Breast epithelium (tissue), 3 donors: Measurements from ENCODE around the gene AK6.

Experiments used
- POLR2AphosphoS5 ChIP-seq, 3 donors: sonication (generic); formaldehyde crosslinking; IDR thresholded peaks; one replicate each; pipeline ENCODE4 v1.6.1; 2017; ENCODE audit warnings: antibody characterized with exemption in 3 of 3
- TF ChIP-seq, protein P1 (sequence below), 3 donors: fragments of 450-650 bp; IDR thresholded peaks; one replicate each; pipeline ENCODE4 v1.5.1; 2016 to 2017; ENCODE audit warnings: antibody characterized with exemption in 3 of 3, mild to moderate bottlenecking in 3 of 3, moderate library complexity in 3 of 3

- TF ChIP-seq, protein P1, sequence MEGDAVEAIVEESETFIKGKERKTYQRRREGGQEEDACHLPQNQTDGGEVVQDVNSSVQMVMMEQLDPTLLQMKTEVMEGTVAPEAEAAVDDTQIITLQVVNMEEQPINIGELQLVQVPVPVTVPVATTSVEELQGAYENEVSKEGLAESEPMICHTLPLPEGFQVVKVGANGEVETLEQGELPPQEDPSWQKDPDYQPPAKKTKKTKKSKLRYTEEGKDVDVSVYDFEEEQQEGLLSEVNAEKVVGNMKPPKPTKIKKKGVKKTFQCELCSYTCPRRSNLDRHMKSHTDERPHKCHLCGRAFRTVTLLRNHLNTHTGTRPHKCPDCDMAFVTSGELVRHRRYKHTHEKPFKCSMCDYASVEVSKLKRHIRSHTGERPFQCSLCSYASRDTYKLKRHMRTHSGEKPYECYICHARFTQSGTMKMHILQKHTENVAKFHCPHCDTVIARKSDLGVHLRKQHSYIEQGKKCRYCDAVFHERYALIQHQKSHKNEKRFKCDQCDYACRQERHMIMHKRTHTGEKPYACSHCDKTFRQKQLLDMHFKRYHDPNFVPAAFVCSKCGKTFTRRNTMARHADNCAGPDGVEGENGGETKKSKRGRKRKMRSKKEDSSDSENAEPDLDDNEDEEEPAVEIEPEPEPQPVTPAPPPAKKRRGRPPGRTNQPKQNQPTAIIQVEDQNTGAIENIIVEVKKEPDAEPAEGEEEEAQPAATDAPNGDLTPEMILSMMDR (IDR thresholded peaks at IDR 0.05), result no peak
- TF ChIP-seq POLR2AphosphoS5 (IDR thresholded peaks at IDR 0.05), result no peak
Observed at GRCh38 chr5:69308046-69308553, 61.2 kb downstream of the AK6 start.
